ENCODE measurements around the gene CMIP.

CMIP gene

GRCh38 chr16:81595629-81596292 lies 151.2 kb downstream of the CMIP start:
- Histone ChIP-seq H2AFZ (ENCODE audit: low read length) (no peak overlapping the region), H3K79me2 (ENCODE audit: insufficient read depth, low read length) (peaks cover 7% of the 10 kb centered on the region; the same call in 1 of the 2 replicates), H3K9me3 (ENCODE audit: insufficient read depth, low read depth, low read length) (no peaks in the 10 kb centered on the region), H3K4me1 (ENCODE audit: insufficient read depth, low read length, poor library complexity, severe bottlenecking) (no peaks in the 10 kb centered on the region), H3K4me2 (ENCODE audit: low read depth, low read length, poor library complexity, severe bottlenecking) (no peak overlapping the region), H3K9ac (ENCODE audit: low read depth, low read length, poor library complexity, severe bottlenecking) (no peak overlapping the region), H3K9me2 (replicated peaks; ENCODE audit: low read depth, low read length) (no peaks in the 10 kb centered on the region), H4K20me1 (ENCODE audit: insufficient read depth, low read length, poor library complexity, severe bottlenecking) (no peaks in the 10 kb centered on the region), H3F3A (ENCODE audit: low read depth) (no peaks in the 10 kb centered on the region), H3K4me3 (ENCODE audit: low read length, poor library complexity, severe bottlenecking) (no peak overlapping the region), H3K27me3 (ENCODE audit: insufficient read depth, low read length, poor library complexity, severe bottlenecking) (no peaks in the 10 kb centered on the region), H3K36me3 (ENCODE audit: insufficient read depth, low read length) (no peaks in the 10 kb centered on the region; the same call in 1 of the 2 replicates)
- TF ChIP-seq, protein P1, sequence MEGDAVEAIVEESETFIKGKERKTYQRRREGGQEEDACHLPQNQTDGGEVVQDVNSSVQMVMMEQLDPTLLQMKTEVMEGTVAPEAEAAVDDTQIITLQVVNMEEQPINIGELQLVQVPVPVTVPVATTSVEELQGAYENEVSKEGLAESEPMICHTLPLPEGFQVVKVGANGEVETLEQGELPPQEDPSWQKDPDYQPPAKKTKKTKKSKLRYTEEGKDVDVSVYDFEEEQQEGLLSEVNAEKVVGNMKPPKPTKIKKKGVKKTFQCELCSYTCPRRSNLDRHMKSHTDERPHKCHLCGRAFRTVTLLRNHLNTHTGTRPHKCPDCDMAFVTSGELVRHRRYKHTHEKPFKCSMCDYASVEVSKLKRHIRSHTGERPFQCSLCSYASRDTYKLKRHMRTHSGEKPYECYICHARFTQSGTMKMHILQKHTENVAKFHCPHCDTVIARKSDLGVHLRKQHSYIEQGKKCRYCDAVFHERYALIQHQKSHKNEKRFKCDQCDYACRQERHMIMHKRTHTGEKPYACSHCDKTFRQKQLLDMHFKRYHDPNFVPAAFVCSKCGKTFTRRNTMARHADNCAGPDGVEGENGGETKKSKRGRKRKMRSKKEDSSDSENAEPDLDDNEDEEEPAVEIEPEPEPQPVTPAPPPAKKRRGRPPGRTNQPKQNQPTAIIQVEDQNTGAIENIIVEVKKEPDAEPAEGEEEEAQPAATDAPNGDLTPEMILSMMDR (conservative IDR thresholded peaks at IDR 0.05; ENCODE audit: low read length) = no peak
- TF ChIP-seq EZH2phosphoT487 (IDR thresholded peaks at IDR 0.05; ENCODE audit: borderline replicate concordance) = no peak

DNA sequence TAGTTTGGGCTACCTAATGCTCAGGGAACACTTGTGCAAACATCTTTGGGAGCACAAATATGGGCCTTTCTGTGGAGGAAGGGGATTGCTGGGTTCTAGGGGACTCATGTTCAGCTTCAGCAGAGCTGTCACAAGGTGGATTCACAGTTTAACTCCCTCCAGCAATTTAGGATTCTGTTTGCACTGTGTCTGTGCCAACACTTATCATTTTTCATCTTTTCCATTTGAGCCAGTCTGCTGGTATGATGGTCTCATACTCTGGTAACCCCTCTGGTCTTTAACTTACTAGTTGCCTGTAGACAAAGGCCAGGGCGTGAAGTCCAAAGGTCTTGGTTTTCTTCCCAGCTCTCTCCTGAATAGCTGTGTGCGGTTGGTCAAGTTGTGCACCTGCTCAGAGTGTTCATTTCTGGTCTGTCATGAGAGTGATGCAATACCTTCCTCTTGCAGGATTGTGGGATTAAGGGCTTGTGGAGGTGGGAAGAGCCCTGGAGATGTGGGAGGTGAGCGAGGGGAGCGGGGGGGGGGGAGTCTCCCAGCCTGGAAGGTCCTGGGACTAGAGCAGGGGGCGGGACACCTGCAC lies 152.6 kb downstream of the CMIP start:
- H3F3A ChIP-seq (ENCODE audit: low read depth) = no peaks in the 10 kb centered on the region
- no peaks in the 10 kb centered on the region for H3K9me2 ChIP-seq (replicated peaks; ENCODE audit: low read depth, low read length)
- H3K4me1 ChIP-seq (ENCODE audit: insufficient read depth, low read length, poor library complexity, severe bottlenecking) = no peaks in the 10 kb centered on the region
- no peak overlapping the region for H3K4me3 ChIP-seq (ENCODE audit: low read length, poor library complexity, severe bottlenecking)
- no peaks in the 10 kb centered on the region for H3K9me3 ChIP-seq (ENCODE audit: insufficient read depth, low read depth, low read length)
- no peak for TF ChIP-seq EZH2phosphoT487 (IDR thresholded peaks at IDR 0.05; ENCODE audit: borderline replicate concordance)
- TF ChIP-seq, protein P1 (conservative IDR thresholded peaks at IDR 0.05; ENCODE audit: low read length) = no peak
- no peaks in the 10 kb centered on the region; the same call in 1 of the 2 replicates for H3K36me3 ChIP-seq (ENCODE audit: insufficient read depth, low read length)
- H3K27me3 ChIP-seq (ENCODE audit: insufficient read depth, low read length, poor library complexity, severe bottlenecking) = no peaks in the 10 kb centered on the region
- H3K4me2 ChIP-seq (ENCODE audit: low read depth, low read length, poor library complexity, severe bottlenecking) = no peak overlapping the region
- peaks cover 7% of the 10 kb centered on the region; the same call in 1 of the 2 replicates for H3K79me2 ChIP-seq (ENCODE audit: insufficient read depth, low read length)
- no peaks in the 10 kb centered on the region for H4K20me1 ChIP-seq (ENCODE audit: insufficient read depth, low read length, poor library complexity, severe bottlenecking)
- H3K9ac ChIP-seq (ENCODE audit: low read depth, low read length, poor library complexity, severe bottlenecking) = no peak overlapping the region
- no peak overlapping the region for H2AFZ ChIP-seq (ENCODE audit: low read length)

GRCh38 chr16:81598083-81598482 lies 153.5 kb downstream of the CMIP start:
- H3K9me2 ChIP-seq (replicated peaks; ENCODE audit: low read depth, low read length) = no peaks in the 10 kb centered on the region
- H3K36me3 ChIP-seq (ENCODE audit: insufficient read depth, low read length) = no peaks in the 10 kb centered on the region; the same call in 1 of the 2 replicates
- H4K20me1 ChIP-seq (ENCODE audit: insufficient read depth, low read length, poor library complexity, severe bottlenecking) = no peaks in the 10 kb centered on the region
- H3K27me3 ChIP-seq (ENCODE audit: insufficient read depth, low read length, poor library complexity, severe bottlenecking) = no peaks in the 10 kb centered on the region
- peaks cover 7% of the 10 kb centered on the region; the same call in 1 of the 2 replicates for H3K79me2 ChIP-seq (ENCODE audit: insufficient read depth, low read length)
- H3K4me1 ChIP-seq (ENCODE audit: insufficient read depth, low read length, poor library complexity, severe bottlenecking) = no peaks in the 10 kb centered on the region
- no peaks in the 10 kb centered on the region for H3K9me3 ChIP-seq (ENCODE audit: insufficient read depth, low read depth, low read length)
- no peak overlapping the region for H3K4me2 ChIP-seq (ENCODE audit: low read depth, low read length, poor library complexity, severe bottlenecking)
- TF ChIP-seq EZH2phosphoT487 (IDR thresholded peaks at IDR 0.05; ENCODE audit: borderline replicate concordance) = no peak
- TF ChIP-seq, protein P1 (conservative IDR thresholded peaks at IDR 0.05; ENCODE audit: low read length) = peak; percentile 39
- no peaks in the 10 kb centered on the region for H3F3A ChIP-seq (ENCODE audit: low read depth)
- no peak overlapping the region for H3K4me3 ChIP-seq (ENCODE audit: low read length, poor library complexity, severe bottlenecking)
- H3K9ac ChIP-seq (ENCODE audit: low read depth, low read length, poor library complexity, severe bottlenecking) = no peak overlapping the region
- no peak overlapping the region for H2AFZ ChIP-seq (ENCODE audit: low read length)

Data from Loucy (cell line).